Bronchial smooth muscle cell (primary cell): ENCODE data around the gene SMYD1. TPM values are rescaled to one million over a fixed set of nuclear protein-coding genes. Genes with fewer than 3 reads are reported as not detected.

Experiments used
- total RNA-seq: library from RNA; depleted of rRNA; stranded (reverse); fragments of >200 nt; gene quantifications from 2 replicates; pipeline ENCODE4 v1.2.1, GENCODE V29; 2014

SMYD1 gene
- total RNA-seq, result not detected in 2 replicates

DNA sequence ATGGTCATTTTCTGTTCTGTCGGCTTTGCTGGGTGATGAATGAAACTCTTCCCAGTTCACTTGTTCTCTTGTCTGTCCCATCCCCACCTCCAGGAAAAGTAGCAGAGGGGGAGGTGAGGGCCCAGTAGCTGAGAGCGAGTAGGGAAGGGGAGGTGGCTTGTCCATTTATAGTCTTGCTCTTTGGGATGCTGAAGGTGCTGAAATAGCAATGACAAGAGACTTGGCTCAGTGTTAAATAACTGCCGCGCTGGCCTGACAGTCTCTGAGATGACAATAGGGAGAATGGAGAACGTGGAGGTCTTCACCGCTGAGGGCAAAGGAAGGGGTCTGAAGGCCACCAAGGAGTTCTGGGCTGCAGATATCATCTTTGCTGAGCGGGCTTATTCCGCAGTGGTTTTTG lies at the start of gene SMYD1:
Gene SMYD1, plus strand, starts transcription at position 228 of the 400 bp plus-strand sequence. Its CDS starts 40 bp downstream, at position 268.

DNA sequence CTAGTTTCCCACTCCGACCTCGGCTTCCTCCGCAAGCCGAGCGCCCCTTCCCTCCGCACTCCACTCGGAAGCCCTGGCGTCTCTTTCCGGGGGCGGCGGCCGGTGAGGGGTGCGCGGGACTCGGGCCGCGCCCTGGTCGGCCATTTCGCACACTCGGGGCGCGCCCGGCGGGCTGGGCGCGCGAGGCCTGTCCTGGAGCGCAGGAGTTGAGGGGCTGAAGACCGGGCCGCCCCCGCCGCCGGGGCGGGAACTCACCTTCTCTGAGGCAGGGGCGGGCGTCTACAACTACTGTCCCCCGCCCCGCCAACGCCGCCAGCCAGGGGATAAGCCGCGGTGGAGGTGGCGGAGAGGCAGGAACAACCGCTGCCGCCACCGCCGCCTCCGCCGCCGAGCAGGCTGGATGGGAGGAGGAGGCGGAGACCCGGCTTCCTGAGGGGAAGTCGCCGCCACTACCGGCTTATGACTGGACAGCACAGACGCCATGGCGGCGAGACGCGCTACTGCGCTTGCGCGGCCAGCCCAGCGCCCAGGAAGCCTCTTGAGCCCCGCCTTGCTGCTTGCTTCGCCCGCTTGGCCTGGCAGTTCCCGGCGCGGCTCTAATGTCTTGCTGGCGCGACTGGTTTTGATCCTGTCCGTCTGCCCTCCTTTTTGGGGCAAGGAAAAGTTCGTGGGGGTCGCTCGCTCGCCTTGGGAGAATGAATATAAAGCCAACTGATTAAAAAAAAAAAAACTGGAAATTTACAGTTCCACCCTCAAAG lies 12.1 kb upstream of the SMYD1 start, which contains the start of gene KRCC1:
Gene KRCC1, minus strand, starts transcription at position 413 of the 758 bp plus-strand sequence. CDS start 27,220 bp downstream, outside the sequence.

DNA sequence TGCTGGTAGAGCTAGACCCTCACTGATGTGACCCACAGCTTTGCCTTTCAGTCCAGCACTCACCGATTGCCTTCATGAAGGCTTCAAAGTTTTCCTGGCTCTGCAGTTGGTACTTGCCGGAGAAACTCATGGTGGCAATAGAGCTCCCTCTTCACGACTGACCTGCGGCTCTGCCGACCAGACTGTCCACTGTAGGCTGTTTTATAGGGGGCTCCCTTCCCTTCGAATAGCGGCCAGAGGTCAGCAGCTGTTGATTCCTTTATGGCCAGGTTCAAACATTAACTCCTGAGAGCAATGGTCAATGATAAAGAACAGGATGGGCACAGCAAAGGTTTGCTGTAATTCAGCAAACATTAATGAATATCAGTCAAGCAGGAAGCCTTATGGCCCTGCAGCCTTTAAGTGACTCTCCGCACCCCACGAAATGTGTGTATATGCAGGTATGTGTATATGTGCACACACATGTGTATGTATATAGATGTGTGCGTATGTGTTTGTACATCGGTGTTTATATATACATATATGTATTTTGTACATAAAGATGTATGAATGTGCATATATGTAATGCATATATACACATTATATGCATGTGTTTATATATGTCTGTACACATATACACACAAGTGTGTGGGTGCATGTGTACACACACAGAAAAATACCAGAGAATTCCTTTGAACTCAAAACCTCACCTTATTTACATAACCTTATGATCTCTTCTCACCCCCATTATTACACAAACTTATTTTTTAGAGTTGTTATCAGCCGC lies 60.4 kb downstream of the SMYD1 start, which contains the start of gene FABP1:
Gene FABP1, minus strand, starts transcription at position 175 of the 766 bp plus-strand sequence. Its CDS starts 45 bp downstream, at position 130.

Other genes with a start within 250 kb of the SMYD1 start
- gene RGPD2, start 242.0 kb upstream of the SMYD1 start, total RNA-seq, result 0.32 and 3.7 TPM in 2 replicates
- gene RNU2-63P, start 51.3 kb upstream of the SMYD1 start, total RNA-seq, result 17.5 and 251 TPM in 2 replicates
- gene KRCC1, start 12.0 kb upstream of the SMYD1 start, total RNA-seq, result 8.6 and 22.7 TPM in 2 replicates
- gene FABP1, start 60.2 kb downstream of the SMYD1 start, total RNA-seq, result 0.09 TPM in 1 of 2 replicates, not detected in the other
- 6.3 and 23.8 TPM in 2 replicates for gene THNSL2, start 102.5 kb downstream of the SMYD1 start, total RNA-seq